HG02885 (cell line): ENCODE data around the gene HK3.

Source experiments
- ATAC-seq: cut with Tn5 transposase; IDR thresholded peaks from one replicate; pipeline ENCODE4 v1.9.1; 2021; ENCODE audit warnings: mild to moderate bottlenecking; ENCODE audit not compliant: unreplicated experiment, poor library complexity

The HK3 gene

GRCh38 chr5:176833286-176833685 is 65.9 kb downstream of the HK3 start:
- no peak for ATAC-seq

GRCh38 chr5:176832162-176832561 is 67.0 kb downstream of the HK3 start:
- ATAC-seq = no peak

- no peak for ATAC-seq
Measured at GRCh38 chr5:176831425-176831824, 67.7 kb downstream of the HK3 start.

GRCh38 chr5:176830995-176831423 is 68.1 kb downstream of the HK3 start:
- no peak for ATAC-seq
